Measurements from ENCODE around the gene ARHGAP15. TPM values are rescaled to one million over a fixed set of nuclear protein-coding genes. Genes with fewer than 3 reads are reported as not detected.

Gene ARHGAP15
- total and polyA plus RNA-seq, 3 donors from 2014 or later = 2.2 to 15.0 (median 7.7) TPM

- no peaks in the 10 kb centered on the region for H3K27me3 ChIP-seq
- TF ChIP-seq, protein P1, sequence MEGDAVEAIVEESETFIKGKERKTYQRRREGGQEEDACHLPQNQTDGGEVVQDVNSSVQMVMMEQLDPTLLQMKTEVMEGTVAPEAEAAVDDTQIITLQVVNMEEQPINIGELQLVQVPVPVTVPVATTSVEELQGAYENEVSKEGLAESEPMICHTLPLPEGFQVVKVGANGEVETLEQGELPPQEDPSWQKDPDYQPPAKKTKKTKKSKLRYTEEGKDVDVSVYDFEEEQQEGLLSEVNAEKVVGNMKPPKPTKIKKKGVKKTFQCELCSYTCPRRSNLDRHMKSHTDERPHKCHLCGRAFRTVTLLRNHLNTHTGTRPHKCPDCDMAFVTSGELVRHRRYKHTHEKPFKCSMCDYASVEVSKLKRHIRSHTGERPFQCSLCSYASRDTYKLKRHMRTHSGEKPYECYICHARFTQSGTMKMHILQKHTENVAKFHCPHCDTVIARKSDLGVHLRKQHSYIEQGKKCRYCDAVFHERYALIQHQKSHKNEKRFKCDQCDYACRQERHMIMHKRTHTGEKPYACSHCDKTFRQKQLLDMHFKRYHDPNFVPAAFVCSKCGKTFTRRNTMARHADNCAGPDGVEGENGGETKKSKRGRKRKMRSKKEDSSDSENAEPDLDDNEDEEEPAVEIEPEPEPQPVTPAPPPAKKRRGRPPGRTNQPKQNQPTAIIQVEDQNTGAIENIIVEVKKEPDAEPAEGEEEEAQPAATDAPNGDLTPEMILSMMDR (IDR thresholded peaks at IDR 0.05) = no peak
- no peak for TF ChIP-seq POLR2A (IDR thresholded peaks at IDR 0.05)
- H3K27ac ChIP-seq = no peak overlapping the region
- WGBS, 2 donors = 55 to 58% methylated on average over 5 of the region's 5 CpGs
- H3K9me3 ChIP-seq = no peaks in the 10 kb centered on the region
- intact Hi-C loops (cut with DNase I; ENCODE audit: low total_unique reads) = no loop called here
- H3K4me1 ChIP-seq = no peaks in the 10 kb centered on the region
- H3K36me3 ChIP-seq (ENCODE audit: low read depth, missing control alignments) = no peaks in the 10 kb centered on the region
- DNase-seq = no peak
- H3K4me3 ChIP-seq = no peak overlapping the region
These were observed 478.2 kb downstream of the ARHGAP15 start for GRCh38 chr2:143607231-143608062.

DNA sequence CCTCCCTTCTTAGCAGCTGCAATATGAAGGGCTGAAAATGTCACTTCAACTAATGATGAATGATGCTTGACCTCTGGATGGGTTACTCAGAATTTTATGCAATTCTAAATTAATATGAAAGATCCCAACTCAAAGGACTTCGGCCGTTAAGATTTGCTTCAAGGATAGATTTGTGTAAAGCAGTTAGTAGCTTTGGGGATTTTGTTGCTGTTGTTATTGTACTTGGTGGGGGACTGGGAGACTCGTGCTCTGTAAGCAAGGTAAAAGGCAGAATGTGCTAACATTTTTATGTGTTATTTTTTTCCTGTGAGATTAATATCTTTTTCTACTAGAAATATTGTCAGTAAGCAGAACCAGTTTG, 478.8 kb downstream of the ARHGAP15 start:
- WGBS, 2 donors = 57 to 75% methylated on average over 3 of the region's 3 CpGs

DNA sequence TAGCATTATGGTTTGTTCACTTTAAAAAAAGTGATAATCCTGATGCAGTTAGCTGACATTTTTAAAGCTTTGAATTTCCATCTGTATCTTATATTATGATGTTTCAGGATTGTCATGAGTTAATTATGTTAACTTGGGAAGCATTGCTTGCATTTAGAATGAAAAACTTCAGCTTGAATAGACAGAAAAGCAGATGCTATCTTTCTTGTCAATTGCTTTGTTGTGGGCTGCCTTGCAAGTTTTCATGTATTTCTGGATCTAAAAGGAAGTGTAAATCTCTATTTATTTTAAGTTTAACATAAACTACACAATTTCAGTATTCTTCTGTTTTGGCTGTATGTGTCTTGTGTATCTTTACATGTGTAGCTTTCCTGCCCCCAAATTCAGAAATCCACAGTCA, 479.5 kb downstream of the ARHGAP15 start:
- H3K36me3 ChIP-seq (ENCODE audit: low read depth, missing control alignments) = no peaks in the 10 kb centered on the region
- TF ChIP-seq, protein P1 (IDR thresholded peaks at IDR 0.05) = no peak
- no peak for TF ChIP-seq POLR2A (IDR thresholded peaks at IDR 0.05)
- intact Hi-C loops (cut with DNase I; ENCODE audit: low total_unique reads) = no loop called here
- DNase-seq = no peak
- H3K4me3 ChIP-seq = no peak overlapping the region
- H3K27ac ChIP-seq = no peak overlapping the region
- H3K9me3 ChIP-seq = no peaks in the 10 kb centered on the region
- H3K4me1 ChIP-seq = no peaks in the 10 kb centered on the region
- no peaks in the 10 kb centered on the region for H3K27me3 ChIP-seq

More for the DNA sequence above, 478.8 kb downstream of the ARHGAP15 start:
- no peak for DNase-seq
- Histone ChIP-seq H3K27ac (no peak overlapping the region), H3K36me3 (ENCODE audit: low read depth, missing control alignments) (no peaks in the 10 kb centered on the region), H3K9me3 (no peaks in the 10 kb centered on the region), H3K4me1 (no peaks in the 10 kb centered on the region), H3K4me3 (no peak overlapping the region), H3K27me3 (no peaks in the 10 kb centered on the region)
- intact Hi-C loops (cut with DNase I; ENCODE audit: low total_unique reads) = no loop called here
- TF ChIP-seq, protein P1 (IDR thresholded peaks at IDR 0.05) = no peak
- no peak for TF ChIP-seq POLR2A (IDR thresholded peaks at IDR 0.05)

DNA sequence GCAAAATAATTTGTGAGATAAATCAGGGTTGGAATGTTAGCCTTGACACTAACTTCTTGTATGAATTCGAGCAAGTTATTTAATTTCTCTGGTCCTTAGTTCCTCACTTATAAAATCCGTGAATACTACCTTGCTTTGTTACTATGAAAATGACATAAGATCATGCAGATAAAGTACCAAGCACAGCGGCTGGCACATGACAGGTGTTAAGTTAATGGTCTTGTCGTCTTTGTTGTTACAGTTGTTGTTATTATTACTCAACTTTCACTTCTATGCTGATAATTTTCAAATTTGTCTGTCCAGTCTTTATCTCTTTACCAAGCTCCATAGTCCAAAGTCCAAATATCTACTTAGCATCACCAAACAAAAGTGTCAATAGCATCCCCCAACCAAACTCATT, 482.1 kb downstream of the ARHGAP15 start:
- intact Hi-C loops (cut with DNase I; ENCODE audit: low total_unique reads) = no loop called here
- DNase-seq = no peak
- H3K9me3 ChIP-seq = no peaks in the 10 kb centered on the region
- H3K36me3 ChIP-seq (ENCODE audit: low read depth, missing control alignments) = no peaks in the 10 kb centered on the region
- no peaks in the 10 kb centered on the region for H3K27me3 ChIP-seq
- H3K27ac ChIP-seq = no peak overlapping the region
- H3K4me1 ChIP-seq = no peaks in the 10 kb centered on the region
- H3K4me3 ChIP-seq = no peak overlapping the region
- no peak for TF ChIP-seq POLR2A (IDR thresholded peaks at IDR 0.05)
- TF ChIP-seq, protein P1 (IDR thresholded peaks at IDR 0.05) = no peak
- 86 to 92% methylated on average over 4 of the region's 4 CpGs for WGBS, 2 donors

DNA sequence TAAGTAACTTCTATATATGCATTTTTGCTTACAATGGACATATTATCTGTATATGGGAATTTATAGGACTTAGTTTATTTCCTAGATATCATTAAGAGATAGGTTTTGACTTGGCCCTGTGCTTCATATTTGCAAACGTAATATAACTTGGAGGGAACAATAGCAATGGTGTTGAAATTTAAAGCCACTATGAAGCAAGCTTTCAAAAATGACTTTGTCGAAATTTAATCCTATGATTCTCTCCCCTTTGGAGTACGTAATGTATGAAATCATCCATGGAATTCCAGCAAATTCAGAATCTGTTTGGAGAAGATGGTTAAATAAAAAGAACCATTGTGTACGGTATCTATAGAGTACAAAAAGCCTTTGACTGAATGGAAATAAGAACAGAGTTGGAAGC, 486.3 kb downstream of the ARHGAP15 start:
- 69 to 83% methylated on average over 4 of the region's 4 CpGs for WGBS, 2 donors
- intact Hi-C loops (cut with DNase I; ENCODE audit: low total_unique reads) = no loop called here
- H3K9me3 ChIP-seq = no peaks in the 10 kb centered on the region
- no peak for DNase-seq
- no peaks in the 10 kb centered on the region for H3K4me1 ChIP-seq
- no peak overlapping the region for H3K27ac ChIP-seq
- no peaks in the 10 kb centered on the region for H3K27me3 ChIP-seq
- TF ChIP-seq, protein P1 (IDR thresholded peaks at IDR 0.05) = no peak
- no peak for TF ChIP-seq POLR2A (IDR thresholded peaks at IDR 0.05)
- no peaks in the 10 kb centered on the region for H3K36me3 ChIP-seq (ENCODE audit: low read depth, missing control alignments)
- H3K4me3 ChIP-seq = no peak overlapping the region
